SH-SY5Y (cell line): ENCODE data around the gene COPG2.

Source experiments
- GATA2 ChIP-seq: IDR thresholded peaks from 2 replicates; pipeline ENCODE4 v1.6.1; 2011; ENCODE audit warnings: mild to moderate bottlenecking, low read depth, low read length
- GATA3 ChIP-seq: IDR thresholded peaks from 2 replicates; pipeline ENCODE4 v1.6.1; 2011; ENCODE audit warnings: low read depth, mild to moderate bottlenecking, low read length, moderate library complexity

Gene COPG2

GRCh38 chr7:130488392-130489139 lies 180.0 kb downstream of the COPG2 start:
- TF ChIP-seq GATA3 (no peak), GATA2 (no peak)

- no peak for TF ChIP-seq GATA3
- no peak for TF ChIP-seq GATA2
Observed at GRCh38 chr7:130486954-130487436, 181.6 kb downstream of the COPG2 start.

- no peak for TF ChIP-seq GATA3
- TF ChIP-seq GATA2, result no peak
Observed at GRCh38 chr7:130486114-130486953, 182.2 kb downstream of the COPG2 start.

GRCh38 chr7:130485734-130486113 lies 182.8 kb downstream of the COPG2 start:
- TF ChIP-seq GATA2 (no peak), GATA3 (no peak)

- TF ChIP-seq GATA2 (no peak), GATA3 (no peak)
Observed at GRCh38 chr7:130483031-130483430, 185.5 kb downstream of the COPG2 start.

GRCh38 chr7:130481898-130482297 lies 186.7 kb downstream of the COPG2 start:
- TF ChIP-seq GATA2, result no peak
- no peak for TF ChIP-seq GATA3

GRCh38 chr7:130479716-130480400 lies 188.7 kb downstream of the COPG2 start:
- TF ChIP-seq GATA2, result no peak
- TF ChIP-seq GATA3, result no peak

- TF ChIP-seq GATA2 (no peak), GATA3 (no peak)
Observed at GRCh38 chr7:130478991-130479390, 189.6 kb downstream of the COPG2 start.

GRCh38 chr7:130476297-130477150 lies 192.0 kb downstream of the COPG2 start:
- TF ChIP-seq GATA2 (no peak), GATA3 (no peak)

GRCh38 chr7:130475776-130476175 lies 192.8 kb downstream of the COPG2 start:
- TF ChIP-seq GATA3 (no peak), GATA2 (no peak)

GRCh38 chr7:130473876-130474275 lies 194.7 kb downstream of the COPG2 start:
- no peak for TF ChIP-seq GATA2
- no peak for TF ChIP-seq GATA3

GRCh38 chr7:130473289-130473688 lies 195.3 kb downstream of the COPG2 start:
- no peak for TF ChIP-seq GATA2
- TF ChIP-seq GATA3, result no peak

GRCh38 chr7:130471974-130472373 lies 196.6 kb downstream of the COPG2 start:
- TF ChIP-seq GATA3, result no peak
